ENCODE measurements around the gene PNMA6F.
"Not testable (repeated sequence)": the region's sequence is repeated elsewhere in the genome, so short reads cannot be mapped to it uniquely, and the experiment has no call there.

DNA sequence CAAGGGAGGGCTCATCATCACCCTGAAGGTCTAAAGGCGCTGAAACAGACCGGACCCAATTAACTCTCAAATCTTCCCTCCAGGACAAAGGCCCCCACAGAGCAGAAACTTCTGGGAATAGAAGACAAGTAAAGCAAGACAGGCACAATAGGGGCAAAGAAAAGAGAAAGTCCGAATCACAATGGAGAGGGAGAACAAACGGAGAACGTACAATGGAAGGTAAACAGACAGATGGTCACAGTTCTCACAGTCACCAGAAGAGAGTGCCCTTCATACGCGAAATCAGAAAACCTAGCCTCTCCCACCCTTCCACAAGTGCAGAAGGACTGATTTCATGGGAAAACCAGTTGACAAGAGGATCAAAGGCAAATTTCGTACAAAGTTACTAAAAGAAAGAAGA is 35.9 kb downstream of the PNMA6F start:
- not testable (repeated sequence) for TF ChIP-seq POLR2A (IDR thresholded peaks at IDR 0.05)
- TF ChIP-seq, protein P1, sequence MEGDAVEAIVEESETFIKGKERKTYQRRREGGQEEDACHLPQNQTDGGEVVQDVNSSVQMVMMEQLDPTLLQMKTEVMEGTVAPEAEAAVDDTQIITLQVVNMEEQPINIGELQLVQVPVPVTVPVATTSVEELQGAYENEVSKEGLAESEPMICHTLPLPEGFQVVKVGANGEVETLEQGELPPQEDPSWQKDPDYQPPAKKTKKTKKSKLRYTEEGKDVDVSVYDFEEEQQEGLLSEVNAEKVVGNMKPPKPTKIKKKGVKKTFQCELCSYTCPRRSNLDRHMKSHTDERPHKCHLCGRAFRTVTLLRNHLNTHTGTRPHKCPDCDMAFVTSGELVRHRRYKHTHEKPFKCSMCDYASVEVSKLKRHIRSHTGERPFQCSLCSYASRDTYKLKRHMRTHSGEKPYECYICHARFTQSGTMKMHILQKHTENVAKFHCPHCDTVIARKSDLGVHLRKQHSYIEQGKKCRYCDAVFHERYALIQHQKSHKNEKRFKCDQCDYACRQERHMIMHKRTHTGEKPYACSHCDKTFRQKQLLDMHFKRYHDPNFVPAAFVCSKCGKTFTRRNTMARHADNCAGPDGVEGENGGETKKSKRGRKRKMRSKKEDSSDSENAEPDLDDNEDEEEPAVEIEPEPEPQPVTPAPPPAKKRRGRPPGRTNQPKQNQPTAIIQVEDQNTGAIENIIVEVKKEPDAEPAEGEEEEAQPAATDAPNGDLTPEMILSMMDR (IDR thresholded peaks at IDR 0.05), result not testable (repeated sequence)
